ENCODE measurements around the gene KCNK6.

Gene KCNK6

DNA sequence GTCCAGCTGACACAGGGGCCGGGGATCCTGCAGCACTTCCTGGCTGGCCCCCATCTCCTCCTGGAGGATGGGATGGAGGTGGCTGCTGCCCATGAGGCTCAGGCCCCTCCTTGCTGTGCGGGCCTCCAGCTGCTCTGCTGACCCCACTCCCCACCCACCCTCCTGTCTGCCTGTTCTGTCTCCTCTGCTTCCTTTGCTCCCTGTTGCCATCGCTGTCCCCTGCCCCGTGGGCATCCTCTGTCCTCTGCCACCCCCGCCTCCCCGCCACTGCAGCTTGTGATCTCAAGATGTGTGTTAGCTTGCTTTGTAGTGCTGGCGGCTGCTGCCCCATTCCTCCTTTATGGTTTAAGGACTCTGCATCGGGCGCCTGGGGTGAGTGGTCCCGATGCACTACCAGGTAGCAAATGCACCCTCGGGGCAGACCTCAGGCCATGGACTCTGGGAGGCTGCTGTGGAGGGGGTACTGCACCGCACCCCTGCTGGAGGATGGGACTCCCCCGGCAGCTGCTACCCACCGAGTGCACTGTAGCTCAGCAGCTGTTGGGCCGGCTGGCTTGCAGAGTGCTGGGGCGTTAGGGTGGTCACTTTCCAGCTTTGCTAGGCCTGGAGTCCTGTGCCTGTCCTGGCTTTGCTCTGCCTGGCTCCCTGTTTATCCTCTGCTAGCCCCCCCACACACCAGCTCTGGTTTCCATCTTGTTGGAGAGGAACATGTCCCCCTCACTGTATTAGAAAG is 31.4 kb upstream of the KCNK6 start:
- DNase-seq (ENCODE audit: low spot score in 2 of 2) (no peak), ATAC-seq (no peak)
- Mint-ChIP-seq H3K9me3 (no peaks in the 10 kb centered on the region), H3K4me1 (no peaks in the 10 kb centered on the region), H3K27ac (no peak overlapping the region), H3K4me3 (no peak overlapping the region), H3K36me3 (no peaks in the 10 kb centered on the region)

DNA sequence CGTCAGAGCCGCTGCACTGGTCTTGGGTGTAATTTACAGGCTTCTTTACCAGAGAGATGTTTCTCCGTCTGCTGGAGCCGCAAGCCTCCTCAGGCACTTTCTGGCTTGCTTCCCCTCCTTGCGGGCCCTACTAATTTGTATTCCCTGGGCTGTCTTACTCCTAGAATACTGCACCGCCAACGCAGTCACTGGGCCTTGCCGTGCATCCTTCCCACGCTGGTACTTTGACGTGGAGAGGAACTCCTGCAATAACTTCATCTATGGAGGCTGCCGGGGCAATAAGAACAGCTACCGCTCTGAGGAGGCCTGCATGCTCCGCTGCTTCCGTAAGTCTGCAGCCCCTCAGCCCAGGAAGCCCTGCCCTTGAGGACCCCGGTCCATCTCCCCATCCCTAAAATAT is 29.7 kb upstream of the KCNK6 start:
- ATAC-seq, result no peak
- Mint-ChIP-seq H3K27ac (no peak overlapping the region), H3K4me1 (no peaks in the 10 kb centered on the region), H3K9me3 (no peaks in the 10 kb centered on the region), H3K36me3 (no peaks in the 10 kb centered on the region), H3K4me3 (no peak overlapping the region)
- DNase-seq (ENCODE audit: low spot score in 2 of 2), result no peak

- DNase-seq (ENCODE audit: low spot score in 2 of 2) (no peak), ATAC-seq (peak; percentile 39)
- Mint-ChIP-seq H3K27ac (peak overlapping the region; percentile 43), H3K4me3 (no peak overlapping the region), H3K4me1 (no peaks in the 10 kb centered on the region), H3K9me3 (no peaks in the 10 kb centered on the region), H3K36me3 (no peaks in the 10 kb centered on the region)
These were observed 29.0 kb upstream of the KCNK6 start for GRCh38 chr19:38290631-38291147.

DNA sequence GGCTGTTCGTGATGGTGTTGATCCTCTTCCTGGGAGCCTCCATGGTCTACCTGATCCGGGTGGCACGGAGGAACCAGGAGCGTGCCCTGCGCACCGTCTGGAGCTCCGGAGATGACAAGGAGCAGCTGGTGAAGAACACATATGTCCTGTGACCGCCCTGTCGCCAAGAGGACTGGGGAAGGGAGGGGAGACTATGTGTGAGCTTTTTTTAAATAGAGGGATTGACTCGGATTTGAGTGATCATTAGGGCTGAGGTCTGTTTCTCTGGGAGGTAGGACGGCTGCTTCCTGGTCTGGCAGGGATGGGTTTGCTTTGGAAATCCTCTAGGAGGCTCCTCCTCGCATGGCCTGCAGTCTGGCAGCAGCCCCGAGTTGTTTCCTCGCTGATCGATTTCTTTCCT is 27.8 kb upstream of the KCNK6 start:
- no peak for DNase-seq (ENCODE audit: low spot score in 2 of 2)
- H3K27ac Mint-ChIP-seq, result no peak overlapping the region
- H3K36me3 Mint-ChIP-seq, result no peaks in the 10 kb centered on the region
- H3K4me3 Mint-ChIP-seq, result no peak overlapping the region
- no peaks in the 10 kb centered on the region for H3K4me1 Mint-ChIP-seq
- H3K9me3 Mint-ChIP-seq, result no peaks in the 10 kb centered on the region
- no peak for ATAC-seq

GRCh38 chr19:38293281-38293680 is 26.4 kb upstream of the KCNK6 start:
- ATAC-seq (no peak), DNase-seq (ENCODE audit: low spot score in 2 of 2) (no peak)
- no peaks in the 10 kb centered on the region for H3K9me3 Mint-ChIP-seq
- H3K27ac Mint-ChIP-seq, result peak overlapping the region; percentile 37
- no peak overlapping the region for H3K4me3 Mint-ChIP-seq
- H3K4me1 Mint-ChIP-seq, result no peaks in the 10 kb centered on the region
- no peaks in the 10 kb centered on the region for H3K36me3 Mint-ChIP-seq

DNA sequence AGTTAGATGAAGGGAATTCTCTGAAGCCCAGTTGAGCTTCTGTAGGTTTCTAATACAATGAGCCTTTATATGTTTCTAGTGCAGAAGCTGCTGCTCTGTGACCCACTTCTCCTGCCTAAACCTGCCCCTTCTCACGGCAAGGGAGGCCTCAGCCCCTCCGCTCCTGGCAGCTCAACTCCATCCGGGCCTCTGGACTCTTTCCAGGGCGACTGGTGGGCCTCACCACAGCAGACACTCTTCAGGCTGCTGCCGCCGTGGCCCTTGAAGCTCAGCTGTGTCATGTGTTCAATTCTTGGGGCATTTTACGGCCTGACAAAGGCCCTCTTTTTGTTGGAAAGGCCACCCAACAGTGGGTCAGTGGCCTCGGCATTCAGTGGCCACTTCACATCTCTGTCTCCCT is 25.6 kb upstream of the KCNK6 start:
- H3K27ac Mint-ChIP-seq, result no peak overlapping the region

GRCh38 chr19:38298821-38299680 is 20.6 kb upstream of the KCNK6 start:
- Mint-ChIP-seq H3K9me3 (no peaks in the 10 kb centered on the region), H3K27ac (no peak overlapping the region), H3K4me3 (no peak overlapping the region), H3K4me1 (no peaks in the 10 kb centered on the region), H3K36me3 (peaks cover 5% of the 10 kb centered on the region)
- ATAC-seq (no peak), DNase-seq (ENCODE audit: low spot score in 2 of 2) (no peak)

More for the DNA sequence above, 25.6 kb upstream of the KCNK6 start:
- no peak overlapping the region for H3K4me3 Mint-ChIP-seq
- H3K9me3 Mint-ChIP-seq, result no peaks in the 10 kb centered on the region
- no peak for ATAC-seq
- DNase-seq (ENCODE audit: low spot score in 2 of 2), result no peak
- H3K4me1 Mint-ChIP-seq, result no peaks in the 10 kb centered on the region
- H3K36me3 Mint-ChIP-seq, result no peaks in the 10 kb centered on the region

- no peaks in the 10 kb centered on the region for H3K9me3 Mint-ChIP-seq
- no peaks in the 10 kb centered on the region for H3K4me1 Mint-ChIP-seq
- peaks cover 25% of the 10 kb centered on the region for H3K36me3 Mint-ChIP-seq
- DNase-seq (ENCODE audit: low spot score in 2 of 2) (no peak), ATAC-seq (no peak)
- no peak within 1 kb of the TSS for H3K4me3 Mint-ChIP-seq
- no peak within 1 kb of the TSS for H3K27ac Mint-ChIP-seq
These were observed 15.9 kb upstream of the KCNK6 start, which contains the start of gene C19orf33 for GRCh38 chr19:38303517-38304351. Gene C19orf33, plus strand, starts transcription at chr19:38304251. Its CDS starts 11 bp downstream, at chr19:38304262.

- H3K9me3 Mint-ChIP-seq, result no peaks in the 10 kb centered on the region
- no peak overlapping the region for H3K27ac Mint-ChIP-seq
- no peak overlapping the region for H3K4me3 Mint-ChIP-seq
- DNase-seq (ENCODE audit: low spot score in 2 of 2) (no peak), ATAC-seq (no peak)
- peaks cover 25% of the 10 kb centered on the region for H3K36me3 Mint-ChIP-seq
- no peaks in the 10 kb centered on the region for H3K4me1 Mint-ChIP-seq
These were observed 15.2 kb upstream of the KCNK6 start for GRCh38 chr19:38304352-38304865.

- Mint-ChIP-seq H3K27ac (no peak overlapping the region), H3K36me3 (peaks cover 25% of the 10 kb centered on the region), H3K9me3 (no peaks in the 10 kb centered on the region), H3K4me1 (no peaks in the 10 kb centered on the region), H3K4me3 (no peak overlapping the region)
- ATAC-seq, result no peak
- DNase-seq (ENCODE audit: low spot score in 2 of 2), result no peak
These were observed 14.7 kb upstream of the KCNK6 start for GRCh38 chr19:38304866-38305429.

DNA sequence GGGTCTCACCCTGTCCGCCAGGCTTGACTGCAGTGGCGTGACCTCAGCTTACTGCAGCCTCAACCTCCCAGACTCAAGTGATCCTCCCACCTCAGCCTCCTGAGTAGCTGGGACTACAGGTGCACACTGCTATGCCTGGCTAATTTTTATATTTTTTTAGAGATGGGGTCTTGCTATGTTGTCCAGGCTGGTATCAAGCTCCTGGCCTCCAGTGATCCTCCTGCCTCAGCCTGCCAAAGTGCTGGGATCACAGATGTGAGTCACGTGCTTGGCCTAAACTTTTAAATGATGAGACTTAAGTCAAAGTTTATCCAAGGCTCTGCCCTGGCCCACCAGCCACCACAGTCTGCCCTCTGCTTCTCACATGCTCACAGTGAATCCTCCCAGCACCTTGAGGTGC is 13.4 kb upstream of the KCNK6 start:
- no peak overlapping the region for H3K4me3 Mint-ChIP-seq
- no peak overlapping the region for H3K27ac Mint-ChIP-seq
- no peak for DNase-seq (ENCODE audit: low spot score in 2 of 2)
- peaks cover 8% of the 10 kb centered on the region for H3K4me1 Mint-ChIP-seq
- no peak for ATAC-seq
- peaks cover 25% of the 10 kb centered on the region for H3K36me3 Mint-ChIP-seq
- H3K9me3 Mint-ChIP-seq, result no peaks in the 10 kb centered on the region

DNA sequence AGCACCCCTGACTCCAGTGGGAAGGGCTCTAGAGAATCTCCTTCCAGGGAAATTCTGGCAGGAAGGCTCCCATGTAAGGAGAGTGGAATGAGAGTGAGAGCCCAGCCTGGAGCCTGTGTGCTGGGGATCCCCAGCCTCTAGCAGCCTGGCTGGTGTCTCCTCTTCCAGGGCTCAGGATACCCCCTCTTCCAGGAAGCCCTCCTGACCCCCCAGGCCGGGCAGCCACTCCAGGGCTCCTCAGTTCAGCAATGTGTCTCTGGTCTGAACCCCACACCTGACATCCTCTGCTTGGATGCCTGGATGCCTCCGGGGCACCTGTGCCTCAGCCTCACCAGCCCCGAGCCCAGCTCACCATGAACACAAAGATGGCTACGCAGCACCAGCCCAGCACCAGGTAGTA is 12.6 kb upstream of the KCNK6 start:
- Mint-ChIP-seq H3K9me3 (no peaks in the 10 kb centered on the region), H3K36me3 (peaks cover 25% of the 10 kb centered on the region), H3K4me3 (no peak overlapping the region), H3K4me1 (peaks cover 8% of the 10 kb centered on the region), H3K27ac (no peak overlapping the region)
- ATAC-seq (no peak), DNase-seq (ENCODE audit: low spot score in 2 of 2) (no peak)

- no peaks in the 10 kb centered on the region for H3K9me3 Mint-ChIP-seq
- H3K4me3 Mint-ChIP-seq, result no peak overlapping the region
- peaks cover 8% of the 10 kb centered on the region for H3K4me1 Mint-ChIP-seq
- no peak overlapping the region for H3K27ac Mint-ChIP-seq
- DNase-seq (ENCODE audit: low spot score in 2 of 2), result no peak
- H3K36me3 Mint-ChIP-seq, result peaks cover 24% of the 10 kb centered on the region
- no peak for ATAC-seq
These were observed 12.0 kb upstream of the KCNK6 start for GRCh38 chr19:38307597-38307996.

DNA sequence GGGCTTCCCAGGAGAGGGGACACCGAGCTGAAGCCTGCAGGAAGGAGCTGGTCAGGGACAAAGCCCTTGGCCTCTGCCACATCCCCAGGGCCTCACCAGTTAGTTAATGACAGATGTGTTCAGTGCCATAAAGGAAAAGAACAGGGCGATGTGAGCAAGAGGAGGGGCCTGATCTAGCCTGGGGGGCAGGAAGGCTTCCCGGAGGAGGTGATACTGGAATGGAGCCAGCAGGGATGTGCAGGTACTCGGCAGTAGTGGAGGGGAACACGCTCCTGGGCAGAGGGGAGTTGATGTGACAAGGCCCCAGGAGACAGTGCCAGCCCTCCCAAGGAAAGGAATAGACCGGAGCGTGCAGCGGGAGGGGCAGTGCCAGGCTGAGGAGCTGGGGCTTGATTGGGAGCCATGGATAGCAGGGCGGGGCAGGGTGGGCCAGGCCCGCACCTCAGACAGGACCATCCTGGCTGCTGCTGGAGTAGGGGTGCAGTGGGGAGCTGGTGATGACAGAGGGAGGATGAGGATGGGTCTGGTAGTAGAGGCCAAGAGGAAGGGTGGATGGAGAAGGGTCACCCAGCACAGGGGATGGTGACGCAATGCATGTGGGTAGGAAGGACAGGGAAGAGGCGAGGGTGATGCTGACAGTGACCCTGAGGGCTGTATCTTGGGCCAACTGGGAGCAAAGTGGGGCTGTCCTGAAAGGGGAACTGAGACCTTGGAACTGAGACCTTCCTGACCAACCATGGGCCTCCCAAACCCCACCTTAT is 11.5 kb upstream of the KCNK6 start:
- Mint-ChIP-seq H3K27ac (no peak overlapping the region), H3K9me3 (no peaks in the 10 kb centered on the region), H3K4me3 (no peak overlapping the region), H3K36me3 (peaks cover 20% of the 10 kb centered on the region), H3K4me1 (peaks cover 8% of the 10 kb centered on the region)
- DNase-seq (ENCODE audit: low spot score in 2 of 2), result no peak
- ATAC-seq, result no peak
